ENCODE data around the gene HIPK2. TPM values are rescaled to one million over a fixed set of nuclear protein-coding genes. Genes with fewer than 3 reads are reported as not detected.

HIPK2 gene
- total and polyA plus RNA-seq, 2 donors, result 8.5 to 9.8 TPM

DNA sequence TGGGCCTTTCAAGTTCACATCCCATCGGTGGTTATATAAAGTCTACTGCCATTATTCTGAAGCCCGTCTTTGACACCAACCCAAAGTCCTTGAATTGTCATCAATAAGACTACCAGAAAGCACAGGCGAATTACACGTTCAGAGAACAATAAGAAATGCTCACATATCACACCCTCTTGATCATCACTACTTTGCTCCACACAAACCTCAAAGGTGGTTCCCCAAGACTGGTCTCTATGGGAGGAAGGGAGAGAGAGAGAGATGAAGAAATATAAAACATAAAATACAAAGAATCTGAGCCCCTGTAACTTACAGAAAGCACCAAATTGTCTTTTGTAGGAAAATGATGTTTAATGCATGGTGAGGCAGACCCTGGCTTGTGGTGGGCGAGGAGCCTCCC is 4.4 kb downstream of the HIPK2 start:
- no peak overlapping the region for H3K4me3 ChIP-seq (ENCODE audit: low read depth, low read length)
- WGBS, result 90% methylated on average over 5 of the region's 5 CpGs
- peaks cover 5% of the 10 kb centered on the region for H3K4me1 ChIP-seq (ENCODE audit: insufficient read depth)
- DNase-seq (ENCODE audit: extremely low spot score), result no peak
- no peak overlapping the region for H3K27ac ChIP-seq (ENCODE audit: low read depth)
- H3K36me3 ChIP-seq (ENCODE audit: insufficient read depth), result no peaks in the 10 kb centered on the region

DNA sequence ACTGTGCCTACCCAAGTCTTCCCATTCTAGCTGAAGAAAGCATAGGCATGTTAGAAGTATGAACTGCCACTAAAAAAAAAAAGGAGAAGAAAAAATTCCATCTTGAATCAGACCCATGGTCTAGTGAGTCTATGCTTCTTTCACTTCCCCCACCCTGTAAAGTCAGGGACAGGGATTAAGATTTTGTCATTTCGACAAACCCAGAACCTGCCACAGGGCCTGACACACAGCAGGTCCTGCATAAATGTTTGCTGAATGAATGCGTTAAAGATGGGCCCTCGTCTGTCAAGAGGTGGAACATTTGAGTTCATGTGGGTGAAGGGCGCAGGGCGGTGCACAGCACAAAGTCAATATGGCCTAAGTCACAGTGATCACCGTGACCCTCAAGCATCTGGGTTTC is 4.9 kb downstream of the HIPK2 start:
- no peak for DNase-seq (ENCODE audit: extremely low spot score)
- Histone ChIP-seq H3K4me3 (ENCODE audit: low read depth, low read length) (no peak overlapping the region), H3K36me3 (ENCODE audit: insufficient read depth) (no peaks in the 10 kb centered on the region), H3K27ac (ENCODE audit: low read depth) (no peak overlapping the region), H3K4me1 (ENCODE audit: insufficient read depth) (peaks cover 5% of the 10 kb centered on the region)
- 90% methylated on average over 6 of the region's 6 CpGs for WGBS

DNA sequence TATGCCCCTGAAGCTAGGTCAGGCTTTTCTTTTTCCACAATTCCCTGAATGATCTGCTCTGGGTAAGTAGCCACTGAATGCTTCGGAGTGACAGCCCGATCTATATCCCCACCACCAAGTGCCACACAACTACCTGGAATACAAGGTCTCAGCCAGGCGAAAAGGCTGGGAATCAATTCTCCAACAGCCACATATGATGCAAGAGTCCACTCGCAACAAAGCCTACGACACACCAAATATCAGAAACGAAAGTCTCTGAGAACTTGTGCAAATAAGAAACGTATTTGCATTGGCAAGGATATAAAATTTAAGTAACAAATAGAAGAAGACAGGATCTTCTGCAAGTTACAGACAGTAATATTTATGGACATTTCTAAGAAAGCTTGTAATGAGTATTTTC is 5.7 kb downstream of the HIPK2 start:
- H3K36me3 ChIP-seq (ENCODE audit: insufficient read depth), result no peaks in the 10 kb centered on the region
- no peak overlapping the region for H3K27ac ChIP-seq (ENCODE audit: low read depth)
- peaks cover 5% of the 10 kb centered on the region for H3K4me1 ChIP-seq (ENCODE audit: insufficient read depth)
- DNase-seq (ENCODE audit: extremely low spot score), result no peak
- 93% methylated on average over 7 of the region's 7 CpGs for WGBS
- H3K4me3 ChIP-seq (ENCODE audit: low read depth, low read length), result no peak overlapping the region

DNA sequence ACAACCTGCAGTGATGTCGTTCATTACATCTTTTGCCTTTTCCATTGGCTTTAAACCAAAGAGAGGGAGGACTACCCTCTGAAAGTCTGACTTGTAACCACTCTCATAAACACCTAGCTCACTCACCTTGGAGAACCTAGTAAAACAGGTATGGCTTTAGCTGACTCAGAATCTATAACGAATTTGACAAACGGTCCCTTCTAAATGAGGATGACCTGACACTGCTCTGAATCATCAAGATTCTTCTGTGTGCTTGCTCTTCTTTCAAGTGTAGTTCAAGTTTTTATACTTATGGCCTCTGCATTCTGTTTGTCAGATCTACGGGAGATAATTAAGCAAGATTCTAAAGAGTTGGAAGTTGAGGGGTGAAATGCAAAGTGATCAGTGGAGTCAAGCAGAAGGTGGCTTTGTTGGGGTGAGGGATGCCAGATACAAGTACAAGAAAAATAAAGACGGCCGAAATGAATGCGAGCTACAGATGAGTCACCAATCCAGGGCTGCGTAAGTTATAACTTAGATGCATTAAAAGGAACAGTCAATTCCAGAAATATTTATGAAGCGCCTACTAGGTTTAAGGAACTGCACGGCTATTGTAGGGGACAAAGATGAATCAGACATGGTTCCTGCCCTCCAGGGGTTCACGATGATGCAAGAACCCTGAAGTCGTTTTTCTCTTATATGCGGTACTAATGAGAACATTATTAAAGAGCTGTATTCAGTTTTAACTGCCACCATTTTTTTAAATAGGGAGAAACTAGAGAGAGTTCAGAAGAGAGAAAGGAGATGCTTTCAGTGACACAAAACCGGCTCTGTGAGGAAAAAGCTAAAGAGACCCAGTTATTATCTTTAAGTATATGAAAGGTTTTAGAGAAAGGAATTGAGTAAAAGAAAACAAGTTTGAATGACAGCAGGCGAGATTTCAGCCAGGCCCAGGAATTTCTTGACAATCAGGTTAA is 6.5 kb downstream of the HIPK2 start:
- Histone ChIP-seq H3K27ac (ENCODE audit: low read depth) (no peak overlapping the region), H3K4me1 (ENCODE audit: insufficient read depth) (peaks cover 5% of the 10 kb centered on the region), H3K36me3 (ENCODE audit: insufficient read depth) (no peaks in the 10 kb centered on the region), H3K4me3 (ENCODE audit: low read depth, low read length) (no peak overlapping the region)
- DNase-seq (ENCODE audit: extremely low spot score), result no peak
- 83% methylated on average over 15 of the region's 15 CpGs for WGBS

DNA sequence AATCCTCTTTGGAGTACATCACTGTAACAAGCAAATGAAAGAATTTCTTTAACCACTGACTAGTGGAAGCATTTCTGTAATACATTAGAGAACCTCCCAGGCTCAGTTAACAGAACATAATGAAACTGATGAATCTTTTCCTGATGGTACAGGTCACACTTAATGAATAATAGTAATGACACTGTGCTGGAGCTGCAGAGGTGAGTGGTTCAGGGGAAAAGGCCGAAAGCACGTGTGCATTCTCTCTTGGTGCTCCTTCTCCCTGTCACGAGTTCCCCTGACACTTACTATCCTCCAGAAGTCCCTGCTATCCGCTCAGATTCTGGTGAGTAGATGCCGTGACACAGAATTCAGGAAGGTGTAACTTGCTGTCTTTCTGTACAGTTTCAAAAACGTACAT is 8.0 kb downstream of the HIPK2 start:
- WGBS, result 76% methylated on average over 6 of the region's 6 CpGs
- no peaks in the 10 kb centered on the region for H3K36me3 ChIP-seq (ENCODE audit: insufficient read depth)
- no peak for DNase-seq (ENCODE audit: extremely low spot score)
- H3K27ac ChIP-seq (ENCODE audit: low read depth), result no peak overlapping the region
- no peak overlapping the region for H3K4me3 ChIP-seq (ENCODE audit: low read depth, low read length)
- H3K4me1 ChIP-seq (ENCODE audit: insufficient read depth), result peaks cover 5% of the 10 kb centered on the region

DNA sequence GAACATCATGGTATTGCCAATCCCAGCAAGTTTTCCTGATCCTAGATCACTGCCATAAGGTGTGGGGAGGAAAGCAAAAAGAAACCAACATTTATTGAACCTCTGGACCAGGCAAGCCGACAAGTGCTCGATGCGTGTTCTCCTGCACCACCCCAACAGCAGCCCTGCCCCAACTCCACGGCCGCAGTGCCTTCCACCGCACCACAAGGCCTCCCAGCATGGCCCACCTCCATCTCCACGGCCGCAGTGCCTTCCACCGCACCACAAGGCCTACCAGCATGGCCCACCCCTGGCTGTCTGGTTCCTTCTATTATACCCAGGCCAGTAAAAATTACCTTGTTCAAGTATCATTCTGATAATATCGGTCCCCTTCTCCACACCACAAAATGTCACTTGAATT is 8.7 kb downstream of the HIPK2 start:
- Histone ChIP-seq H3K36me3 (ENCODE audit: insufficient read depth) (no peaks in the 10 kb centered on the region), H3K4me1 (ENCODE audit: insufficient read depth) (peaks cover 4% of the 10 kb centered on the region), H3K4me3 (ENCODE audit: low read depth, low read length) (no peak overlapping the region), H3K27ac (ENCODE audit: low read depth) (no peak overlapping the region)
- no peak for DNase-seq (ENCODE audit: extremely low spot score)
- 96% methylated on average over 10 of the region's 10 CpGs for WGBS

DNA sequence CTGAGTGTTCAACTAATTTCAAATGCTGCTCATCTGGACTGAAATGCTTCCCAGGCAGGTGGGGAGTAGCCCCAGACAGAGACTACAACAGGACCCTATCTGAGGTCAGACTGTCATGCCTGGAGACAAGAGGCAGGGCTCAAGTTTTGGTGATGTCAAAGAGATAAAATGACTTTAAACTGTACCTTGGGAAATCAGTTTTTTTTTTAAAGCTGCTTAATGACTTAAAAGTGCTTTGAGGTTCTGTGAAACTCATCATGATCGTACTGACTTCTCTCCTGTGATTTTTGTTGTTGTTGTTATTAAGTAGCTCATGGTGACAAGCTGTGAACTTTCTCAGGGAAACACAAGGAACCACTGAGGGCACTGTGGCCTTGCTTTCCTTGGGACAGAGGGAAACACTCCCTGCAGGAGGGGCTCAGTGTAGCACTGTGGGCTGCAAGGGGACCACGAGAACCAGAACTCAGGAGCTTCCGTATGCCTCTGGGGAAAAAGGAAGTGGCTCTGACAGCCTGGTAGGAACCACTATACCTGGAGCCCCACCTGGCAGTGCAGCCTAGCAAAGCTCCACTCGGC is 9.5 kb downstream of the HIPK2 start:
- WGBS, result 81% methylated on average over 4 of the region's 4 CpGs
- no peak overlapping the region for H3K4me3 ChIP-seq (ENCODE audit: low read depth, low read length)
- peaks cover 3% of the 10 kb centered on the region for H3K4me1 ChIP-seq (ENCODE audit: insufficient read depth)
- no peak for DNase-seq (ENCODE audit: extremely low spot score)
- H3K27ac ChIP-seq (ENCODE audit: low read depth), result no peak overlapping the region
- no peaks in the 10 kb centered on the region for H3K36me3 ChIP-seq (ENCODE audit: insufficient read depth)

DNA sequence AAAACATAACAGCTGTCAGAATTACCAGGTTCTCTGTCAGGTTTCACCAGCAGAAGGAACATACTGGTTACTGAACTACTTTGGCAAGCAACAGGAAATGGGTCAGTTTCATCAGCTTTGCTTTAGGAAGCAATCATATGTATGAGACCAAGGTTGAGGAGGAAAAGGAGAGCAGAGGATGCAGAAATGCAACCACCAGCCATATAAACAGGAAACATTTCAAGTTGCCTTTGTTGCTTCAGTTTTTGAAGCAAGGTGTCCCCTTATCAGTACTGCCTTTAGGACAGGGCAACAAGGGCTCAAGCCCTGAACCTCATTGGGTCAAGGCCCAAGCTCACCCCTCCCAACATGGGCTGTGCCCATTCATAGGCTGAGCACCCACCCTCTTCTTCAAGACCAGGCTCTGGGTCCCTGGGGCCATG is 10.2 kb downstream of the HIPK2 start:
- H3K4me1 ChIP-seq (ENCODE audit: insufficient read depth), result peaks cover 3% of the 10 kb centered on the region
- no peak overlapping the region for H3K4me3 ChIP-seq (ENCODE audit: low read depth, low read length)
- no peaks in the 10 kb centered on the region for H3K36me3 ChIP-seq (ENCODE audit: insufficient read depth)
- DNase-seq (ENCODE audit: extremely low spot score), result no peak
- peak overlapping the region; percentile 49 for H3K27ac ChIP-seq (ENCODE audit: low read depth)

DNA sequence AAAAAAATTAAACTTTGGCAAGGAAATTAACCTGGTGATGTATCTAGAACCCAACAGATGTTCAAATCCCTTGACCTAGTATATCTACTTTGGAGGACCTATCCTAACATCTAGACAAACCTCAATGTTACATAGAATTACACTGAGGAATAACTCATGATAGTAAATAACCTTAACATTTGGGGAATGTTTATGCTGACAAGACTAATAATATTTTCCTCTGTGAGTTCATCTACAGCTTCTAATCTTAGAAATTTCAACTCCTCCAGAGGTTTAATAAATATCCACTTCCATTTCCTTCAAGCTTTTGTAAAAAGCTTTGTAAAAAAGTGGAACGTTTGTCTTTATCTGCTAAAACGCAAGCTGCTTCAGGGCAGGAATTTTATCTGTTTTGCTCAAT is 12.7 kb downstream of the HIPK2 start:
- H3K4me3 ChIP-seq (ENCODE audit: low read depth, low read length), result no peak overlapping the region
- no peak for DNase-seq (ENCODE audit: extremely low spot score)
- no peak overlapping the region for H3K27ac ChIP-seq (ENCODE audit: low read depth)
- H3K4me1 ChIP-seq (ENCODE audit: insufficient read depth), result peaks cover 5% of the 10 kb centered on the region
- 48% methylated on average over 2 of the region's 2 CpGs for WGBS
- no peaks in the 10 kb centered on the region for H3K36me3 ChIP-seq (ENCODE audit: insufficient read depth)

DNA sequence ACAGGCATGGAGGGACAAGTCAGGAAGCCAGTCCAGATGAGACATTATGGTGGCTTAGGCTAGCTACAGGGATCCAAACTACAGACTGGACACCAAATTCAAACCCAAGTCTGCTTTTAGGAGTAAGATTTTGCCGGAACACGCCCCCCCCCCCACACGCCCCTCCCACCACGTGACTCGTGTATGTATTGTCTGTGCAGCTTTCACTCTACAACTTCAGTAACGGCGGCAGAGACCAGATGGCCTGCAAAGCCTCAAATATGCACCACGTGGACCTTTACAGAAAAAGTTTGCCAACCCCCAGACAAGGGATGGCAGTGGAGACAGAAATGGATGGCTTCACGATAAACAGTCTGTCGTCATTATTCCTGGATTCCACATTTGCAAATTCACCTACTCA is 14.5 kb downstream of the HIPK2 start:
- Histone ChIP-seq H3K36me3 (ENCODE audit: insufficient read depth) (no peaks in the 10 kb centered on the region), H3K4me3 (ENCODE audit: low read depth, low read length) (no peak overlapping the region), H3K27ac (ENCODE audit: low read depth) (no peak overlapping the region), H3K4me1 (ENCODE audit: insufficient read depth) (peaks cover 5% of the 10 kb centered on the region)
- DNase-seq (ENCODE audit: extremely low spot score), result no peak
- 50% methylated on average over 10 of the region's 10 CpGs for WGBS

DNA sequence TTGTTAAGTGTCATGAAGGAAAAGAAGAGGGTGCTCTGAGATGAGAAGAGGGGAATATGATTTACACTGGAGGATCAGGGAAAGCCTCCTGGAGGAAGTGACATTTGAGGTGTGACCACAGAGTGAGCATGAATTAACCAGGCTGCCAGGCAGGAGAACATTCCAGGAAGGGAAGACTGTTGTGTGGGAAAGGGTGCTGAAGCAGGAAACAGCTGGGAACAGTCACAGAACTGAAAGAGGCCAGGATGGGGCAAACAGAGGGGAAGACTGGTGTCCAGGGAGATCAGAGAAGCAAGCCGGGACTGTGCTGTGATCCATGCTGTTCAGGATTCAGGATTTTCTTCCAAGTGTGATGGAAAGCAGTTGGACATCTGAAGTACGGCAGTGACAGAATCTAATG is 14.9 kb downstream of the HIPK2 start:
- no peak for DNase-seq (ENCODE audit: extremely low spot score)
- H3K27ac ChIP-seq (ENCODE audit: low read depth), result no peak overlapping the region
- peaks cover 5% of the 10 kb centered on the region for H3K4me1 ChIP-seq (ENCODE audit: insufficient read depth)
- no peak overlapping the region for H3K4me3 ChIP-seq (ENCODE audit: low read depth, low read length)
- 65% methylated on average over 2 of the region's 2 CpGs for WGBS
- no peaks in the 10 kb centered on the region for H3K36me3 ChIP-seq (ENCODE audit: insufficient read depth)

DNA sequence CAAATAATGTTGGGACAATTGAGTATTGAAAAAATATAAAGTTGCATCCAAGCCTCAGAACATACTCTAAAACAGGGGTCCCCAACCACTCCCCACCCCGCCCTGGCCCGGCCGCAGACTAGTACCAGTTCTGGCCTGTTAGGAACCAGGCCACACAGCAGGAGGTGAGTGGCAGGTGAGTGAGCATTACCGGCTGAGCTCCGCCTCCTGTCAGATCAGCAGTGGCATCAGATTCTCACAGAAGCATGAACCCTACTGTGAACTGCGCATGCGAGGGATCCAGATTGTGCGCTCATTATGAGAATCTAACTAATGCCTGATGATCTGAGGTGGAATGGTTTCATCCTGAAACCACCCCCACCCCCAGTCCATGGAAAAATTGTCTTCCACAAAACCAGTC is 19.4 kb downstream of the HIPK2 start:
- no peaks in the 10 kb centered on the region for H3K36me3 ChIP-seq (ENCODE audit: insufficient read depth)
- no peak for DNase-seq (ENCODE audit: extremely low spot score)
- 89% methylated on average over 8 of the region's 8 CpGs for WGBS
- H3K4me3 ChIP-seq (ENCODE audit: low read depth, low read length), result no peak overlapping the region
- peaks cover 1% of the 10 kb centered on the region for H3K4me1 ChIP-seq (ENCODE audit: insufficient read depth)
- no peak overlapping the region for H3K27ac ChIP-seq (ENCODE audit: low read depth)

DNA sequence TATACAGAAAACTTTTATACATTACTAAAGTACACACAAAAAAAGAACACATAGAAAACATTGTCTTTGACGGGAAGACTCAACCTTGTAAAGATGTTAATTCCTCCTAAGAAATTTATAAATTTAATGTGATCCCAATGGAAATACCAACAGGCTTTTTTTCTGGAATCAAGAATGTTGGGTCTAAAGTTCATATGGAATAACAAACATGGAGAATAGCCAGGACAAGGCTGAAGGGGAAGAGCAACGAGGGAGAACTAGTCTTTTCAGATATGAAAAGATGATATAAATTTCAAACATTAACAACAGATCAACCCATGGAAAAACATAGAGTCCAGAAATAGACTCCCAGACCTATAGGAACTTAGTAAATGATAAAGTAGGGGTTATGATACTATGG is 19.8 kb downstream of the HIPK2 start:
- Histone ChIP-seq H3K4me3 (ENCODE audit: low read depth, low read length) (no peak overlapping the region), H3K4me1 (ENCODE audit: insufficient read depth) (peaks cover 1% of the 10 kb centered on the region), H3K36me3 (ENCODE audit: insufficient read depth) (no peaks in the 10 kb centered on the region), H3K27ac (ENCODE audit: low read depth) (no peak overlapping the region)
- 57% methylated on average over 2 of the region's 2 CpGs for whole genome bisulfite sequencing
- no peak for DNase-seq (ENCODE audit: extremely low spot score)

DNA sequence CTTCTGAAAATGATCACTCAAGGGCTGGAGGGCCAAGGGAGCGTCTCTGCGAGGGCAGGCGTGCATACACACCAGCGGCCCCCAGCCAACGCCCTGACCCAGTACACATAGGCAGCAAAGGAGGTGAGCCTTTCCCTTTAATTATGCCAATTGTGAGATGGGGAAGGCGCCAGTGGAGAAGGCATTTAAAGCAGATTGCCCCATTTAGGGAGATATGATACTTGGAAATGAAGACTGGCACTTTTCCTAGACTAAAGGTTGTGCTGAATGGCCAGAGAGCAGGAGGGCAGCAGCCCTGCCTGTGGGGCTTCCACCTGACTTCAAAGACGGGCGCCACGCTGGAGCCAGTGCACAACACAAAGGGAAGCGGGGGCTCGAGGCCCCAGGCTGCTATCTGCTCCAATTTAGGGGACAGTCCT is 24.1 kb downstream of the HIPK2 start:
- Histone ChIP-seq H3K4me1 (ENCODE audit: insufficient read depth) (no peaks in the 10 kb centered on the region), H3K36me3 (ENCODE audit: insufficient read depth) (no peaks in the 10 kb centered on the region), H3K27ac (ENCODE audit: low read depth) (no peak overlapping the region), H3K4me3 (ENCODE audit: low read depth, low read length) (no peak overlapping the region)
- no peak for DNase-seq (ENCODE audit: extremely low spot score)
- WGBS, result 90% methylated on average over 11 of the region's 11 CpGs
